Glomerular visceral epithelial cell (primary cell): Measurements from ENCODE around the gene NAGA.
"Not testable (repeated sequence)": the region's sequence is repeated elsewhere in the genome, so short reads cannot be mapped to it uniquely, and the experiment has no call there.

ENCODE experiments used
- DNase-seq: peaks from one replicate; pipeline ENCODE4 v3.0.0-alpha.2; 2016; ENCODE audit errors: extremely low spot score

The NAGA gene

DNA sequence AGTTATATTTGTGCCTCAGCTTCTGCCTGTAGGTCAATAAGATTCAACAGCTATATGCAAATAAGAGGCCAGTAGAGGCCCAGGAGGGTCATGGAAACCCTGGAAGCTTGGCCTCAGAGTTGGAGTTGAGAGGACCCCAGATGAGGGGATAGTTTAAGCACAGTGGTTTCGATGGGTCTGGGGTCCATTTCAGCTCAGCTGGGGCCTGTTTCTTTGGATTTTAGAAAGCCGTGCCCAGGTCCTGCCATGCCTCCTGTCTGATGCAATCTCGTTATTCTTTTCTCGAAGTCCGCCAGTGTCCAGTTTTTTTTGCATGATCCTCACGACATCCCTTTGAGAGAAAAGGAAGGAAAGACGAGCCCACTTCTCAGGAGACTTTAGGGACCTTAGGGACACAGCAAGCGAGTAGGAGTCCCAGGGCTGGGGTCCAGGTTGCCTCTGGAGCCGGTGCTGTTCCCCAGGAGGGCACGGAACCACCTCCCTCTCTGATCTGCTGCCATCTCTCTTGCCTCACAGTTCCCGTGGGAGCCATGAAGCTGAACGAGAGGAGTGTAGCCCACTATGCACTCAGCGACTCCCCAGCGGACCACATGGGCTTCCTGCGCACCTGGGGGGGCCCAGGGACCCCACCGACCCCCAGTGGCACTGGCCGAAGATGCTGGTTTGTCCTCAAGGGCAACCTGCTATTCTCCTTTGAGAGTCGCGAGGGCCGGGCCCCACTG lies 6.3 kb upstream of the NAGA start:
- no peak for DNase-seq

DNA sequence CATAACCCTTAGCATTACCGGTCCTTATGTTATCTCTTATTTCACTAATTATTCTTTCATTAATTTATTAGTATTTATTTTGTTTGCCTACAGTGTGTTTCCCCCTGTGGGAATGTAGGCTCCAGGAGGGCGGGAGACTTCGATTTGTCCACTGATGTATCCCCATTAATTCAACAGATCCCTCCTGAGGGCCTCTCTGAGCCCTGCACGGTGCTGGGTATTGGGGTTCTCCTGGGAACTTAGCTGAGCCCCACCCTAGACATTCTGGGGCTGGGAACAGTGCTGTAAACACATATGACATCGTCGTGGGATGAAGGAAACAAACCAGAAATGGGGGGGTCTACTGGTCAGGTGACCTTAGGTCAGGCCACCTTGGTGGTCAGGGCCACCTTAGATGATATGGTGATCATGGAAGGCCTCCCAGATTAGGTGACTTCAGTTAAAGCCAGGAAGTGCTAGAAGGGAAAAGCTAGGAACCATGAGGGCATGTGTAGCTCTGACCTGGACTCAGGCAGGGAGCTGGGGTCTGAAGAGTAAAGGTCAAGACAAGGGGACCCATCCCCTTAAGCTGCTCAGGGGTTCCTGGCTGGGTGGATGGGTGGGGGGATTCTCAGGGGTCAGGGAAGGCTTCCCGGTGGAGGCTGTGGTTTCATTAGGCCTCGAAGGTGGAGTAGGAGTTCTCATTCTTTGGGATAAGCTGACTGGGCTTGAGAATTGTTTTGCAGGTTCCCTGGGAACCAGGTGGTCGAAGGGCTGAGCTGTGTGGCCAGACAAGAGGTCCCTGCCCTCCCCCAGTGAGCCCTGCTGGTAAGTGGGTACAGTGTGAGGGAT lies 4.4 kb upstream of the NAGA start:
- no peak for DNase-seq

DNA sequence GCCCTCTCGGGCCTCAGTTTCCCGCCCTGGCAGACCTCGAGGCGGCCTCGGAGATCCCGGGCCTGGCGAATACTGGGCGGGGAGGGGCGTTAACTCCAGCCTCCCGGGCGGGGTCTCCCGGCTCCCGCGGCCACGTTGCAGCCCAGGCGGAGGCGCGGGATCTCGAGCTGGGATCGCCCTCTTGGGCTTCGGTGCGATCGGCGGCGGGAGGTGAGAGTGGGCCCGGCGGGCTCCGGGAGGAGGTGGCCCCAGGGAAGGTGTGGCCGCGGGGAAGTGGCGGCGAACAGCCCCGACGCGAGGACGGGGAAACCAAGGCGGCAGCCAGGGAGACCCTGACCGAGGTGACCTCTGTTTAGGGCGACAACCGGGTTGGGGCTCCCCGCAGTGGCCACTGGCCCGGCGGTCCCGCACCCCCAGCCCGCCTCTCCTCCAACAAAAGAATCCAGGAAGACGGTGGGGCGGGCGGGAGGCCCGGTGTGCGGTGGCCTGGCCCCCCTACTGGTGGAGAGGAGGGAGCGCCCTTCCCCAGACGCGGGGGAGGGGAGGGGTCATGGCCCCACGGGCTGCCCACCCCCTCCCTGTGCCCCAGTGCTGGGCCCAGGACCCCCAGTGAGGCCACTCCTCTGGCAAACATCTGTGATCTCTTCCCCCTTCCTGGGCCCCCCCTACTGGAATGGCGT lies 3.7 kb upstream of the NAGA start, which contains the start of gene PHETA2:
Gene PHETA2 (plus strand): TSS at position 117 of the 680 bp plus-strand sequence. CDS start 3,046 bp downstream, outside the sequence.
- no peak for DNase-seq

DNA sequence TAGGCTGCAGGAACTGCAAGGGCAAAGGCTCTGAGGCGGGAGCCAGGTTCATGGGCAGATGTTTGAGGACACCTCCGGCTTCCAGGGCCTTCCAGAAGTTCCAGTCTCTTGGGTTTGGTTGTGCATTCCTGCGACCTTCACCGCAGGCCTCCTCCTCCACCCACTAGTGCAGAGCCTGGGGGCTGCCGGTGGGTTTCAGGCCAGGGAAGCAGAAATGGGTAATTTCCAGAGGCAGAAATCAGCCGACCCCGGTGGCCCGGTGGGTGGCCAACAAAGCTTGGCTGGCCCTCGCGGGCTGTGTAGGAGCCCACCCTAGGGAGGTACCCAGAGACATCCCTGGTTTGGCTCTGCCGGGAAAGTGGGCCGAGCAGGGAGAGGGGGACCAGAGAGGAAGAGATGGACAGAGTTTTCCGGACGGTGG lies 3.0 kb upstream of the NAGA start:
- DNase-seq = no peak

DNA sequence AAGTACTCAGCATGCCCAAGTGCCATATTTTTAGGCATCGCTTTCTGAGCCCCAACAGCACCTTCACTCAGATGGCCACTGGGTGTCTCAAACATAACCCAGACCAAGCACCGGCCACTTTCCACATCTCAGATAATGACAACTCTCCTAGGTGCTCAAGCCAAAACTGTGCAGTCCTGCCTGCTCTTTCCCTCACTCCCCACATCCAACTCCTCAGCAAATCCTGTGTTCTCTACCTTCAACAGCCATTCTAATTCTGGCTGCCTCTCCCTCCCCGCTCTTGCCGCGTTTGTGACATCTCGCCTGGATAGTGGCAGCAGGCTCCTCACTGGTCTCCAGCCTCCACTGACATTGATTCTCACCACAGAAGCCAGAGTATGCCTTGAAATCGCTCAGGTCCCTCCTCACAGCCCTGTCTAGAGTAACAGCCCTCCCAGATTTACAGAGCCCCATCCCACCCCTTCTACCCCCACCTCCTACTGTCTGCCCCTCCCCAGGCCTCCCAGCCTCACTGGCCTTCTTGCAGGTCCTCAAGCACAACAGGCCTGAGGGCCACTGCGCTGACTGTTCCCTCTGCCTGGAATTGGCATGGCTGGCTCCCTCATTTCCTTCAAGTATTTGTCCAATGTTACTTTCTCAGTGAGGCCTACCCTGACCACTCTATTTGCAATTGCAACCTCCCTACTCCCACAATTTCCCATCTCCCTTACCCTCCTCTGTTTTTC lies 2.2 kb upstream of the NAGA start:
- DNase-seq = no peak

DNA sequence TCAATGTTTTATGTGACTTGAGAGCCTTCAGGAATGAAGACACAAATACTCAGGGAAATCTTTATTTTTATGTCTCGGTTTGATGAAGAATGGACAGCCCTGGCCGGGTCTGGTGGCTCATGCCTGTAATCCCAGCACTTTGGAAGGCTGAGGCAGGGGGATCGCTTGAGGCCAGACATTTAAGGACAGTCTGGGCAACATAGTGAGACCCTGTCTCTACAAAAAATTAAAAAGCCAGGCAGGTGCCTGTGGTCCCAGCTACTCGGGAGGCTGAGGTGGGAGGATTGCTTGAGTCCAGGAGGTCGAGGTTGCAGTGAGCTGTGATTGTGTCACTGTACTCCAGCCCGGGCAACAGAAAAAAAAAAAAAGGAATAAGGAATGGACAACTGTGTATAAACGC lies 896 bp upstream of the NAGA start:
- not testable (repeated sequence) for DNase-seq

DNA sequence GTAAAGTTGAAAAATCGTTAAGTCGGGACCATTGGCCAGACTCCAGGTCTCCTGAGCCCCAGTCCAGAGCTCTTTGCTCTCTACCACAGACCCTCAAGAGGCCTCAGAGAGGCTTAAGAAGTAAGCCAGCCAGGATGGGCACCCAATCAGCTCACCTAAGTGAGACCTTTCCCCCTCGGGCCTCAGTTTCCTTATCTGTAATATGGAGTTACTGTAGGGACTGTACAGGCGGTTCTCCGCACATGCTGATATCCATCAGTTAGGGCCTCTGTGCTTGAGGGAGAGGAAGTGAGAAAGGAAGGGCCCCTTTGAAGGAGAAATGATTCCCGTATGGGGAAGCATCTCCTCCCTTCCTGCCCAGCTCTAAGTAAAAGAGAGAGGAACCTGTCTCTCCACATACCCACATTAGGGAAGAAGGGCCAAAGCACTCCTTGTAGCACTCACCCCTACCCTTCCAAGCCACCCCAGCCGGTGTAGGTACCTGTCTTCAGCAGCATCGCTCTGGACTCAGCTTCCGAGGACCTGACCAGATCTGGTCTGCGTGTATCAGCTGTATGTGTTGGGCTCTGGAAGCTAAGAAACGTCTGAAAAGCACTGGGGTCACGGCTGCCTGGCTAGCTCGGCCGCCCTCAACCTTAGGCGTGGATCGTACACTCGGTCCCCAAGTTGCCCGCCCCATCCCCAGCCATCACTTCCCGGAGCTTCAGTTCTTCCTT lies 653 bp downstream of the NAGA start:
- DNase-seq = no peak

DNA sequence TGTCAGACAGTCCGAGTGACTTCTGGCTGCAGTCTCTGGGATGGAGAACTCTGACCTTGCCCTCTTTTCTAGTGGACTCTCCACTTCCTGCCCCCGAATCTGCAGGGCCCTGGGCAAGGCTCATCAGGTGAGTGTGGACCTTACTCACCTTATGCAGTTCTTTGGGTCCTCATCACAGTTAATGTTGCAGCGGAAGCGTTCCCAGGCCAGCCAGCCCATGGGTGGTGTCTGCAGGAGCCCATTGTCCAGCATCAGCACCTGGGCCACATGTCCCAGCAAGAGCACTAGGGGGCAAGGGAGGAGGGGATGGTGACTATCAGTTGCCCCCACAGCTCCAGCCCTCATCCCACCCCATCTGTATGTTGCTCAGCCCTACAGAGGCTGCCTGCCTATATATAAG lies 2.3 kb downstream of the NAGA start:
- no peak for DNase-seq

DNA sequence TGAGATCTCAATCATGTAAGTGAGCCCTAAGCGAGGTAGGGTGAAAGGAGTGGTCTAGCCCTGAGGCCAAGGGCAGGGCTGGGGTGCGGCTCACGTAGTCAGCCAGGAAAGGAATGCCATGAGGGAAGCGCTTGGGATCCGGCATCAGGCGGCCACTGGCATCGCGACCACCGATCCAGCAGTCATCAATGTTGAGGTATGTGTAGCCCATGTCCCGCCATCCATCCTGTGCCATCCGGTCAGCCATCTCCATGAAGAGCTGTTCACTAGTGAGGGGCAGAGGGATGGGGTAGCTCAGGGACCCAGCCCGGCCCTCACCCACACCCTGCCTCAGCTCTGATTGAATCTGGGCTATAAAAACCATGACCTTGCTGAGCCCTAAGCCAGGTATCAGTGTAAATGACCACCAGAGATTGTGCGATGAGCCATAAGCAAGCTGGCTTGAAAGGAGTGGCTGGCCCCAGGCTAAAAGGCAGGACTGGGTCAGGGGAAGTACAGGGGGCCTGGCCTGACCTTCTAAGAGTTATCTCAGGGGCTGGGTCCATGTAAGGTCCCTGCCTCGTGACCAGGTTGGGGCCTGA lies 2.9 kb downstream of the NAGA start:
- no peak for DNase-seq

DNA sequence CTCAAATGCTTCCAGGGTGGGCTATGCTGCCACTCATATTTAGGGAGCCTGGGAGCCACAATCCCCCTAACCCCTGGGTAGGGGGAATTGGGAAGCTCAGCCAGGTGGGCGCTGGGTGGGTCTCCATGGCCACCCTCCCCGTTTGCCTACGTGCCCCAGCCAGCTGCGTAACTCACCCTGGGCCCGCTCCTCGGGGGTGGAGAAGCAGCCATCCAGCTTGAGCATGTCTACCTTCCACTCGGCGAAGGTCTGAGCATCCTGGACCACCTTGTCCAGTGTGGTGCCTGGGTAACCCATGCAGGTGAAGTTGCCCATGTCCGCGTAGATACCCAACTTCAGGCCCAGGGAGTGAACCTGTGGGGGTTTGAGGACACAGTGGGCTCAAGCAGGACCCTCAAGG lies 3.7 kb downstream of the NAGA start:
- DNase-seq = no peak

DNA sequence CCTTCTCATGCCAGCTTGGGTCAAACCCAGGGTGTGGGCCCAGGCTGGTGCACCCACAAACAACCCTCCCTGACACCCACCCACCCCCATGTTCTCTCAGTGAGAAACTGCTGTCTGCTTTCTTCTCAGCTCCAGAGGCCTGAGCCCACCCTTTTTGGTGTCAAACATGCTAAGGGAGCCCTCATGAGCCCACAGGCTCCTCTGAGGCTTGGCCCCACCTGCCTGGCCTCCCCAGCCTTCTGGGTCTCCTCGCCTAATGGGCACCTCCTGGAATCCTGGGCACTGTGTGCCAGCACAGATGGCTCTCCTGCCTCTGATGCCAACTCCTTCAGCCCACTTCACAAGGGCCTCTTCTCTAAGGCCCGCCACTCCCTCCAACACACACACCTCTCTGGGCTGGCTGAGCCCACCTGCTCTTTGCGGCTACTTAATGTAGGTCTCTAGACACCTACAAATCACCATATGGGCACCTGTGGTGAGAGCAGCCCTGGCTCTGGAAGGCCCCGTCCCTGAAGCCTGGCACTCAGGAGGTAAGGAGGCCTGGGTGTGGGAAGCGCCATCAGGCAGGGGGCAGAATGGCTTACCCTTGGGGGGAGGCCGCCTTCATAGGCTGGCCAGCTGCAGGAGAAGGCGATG lies 4.4 kb downstream of the NAGA start:
- DNase-seq = no peak

DNA sequence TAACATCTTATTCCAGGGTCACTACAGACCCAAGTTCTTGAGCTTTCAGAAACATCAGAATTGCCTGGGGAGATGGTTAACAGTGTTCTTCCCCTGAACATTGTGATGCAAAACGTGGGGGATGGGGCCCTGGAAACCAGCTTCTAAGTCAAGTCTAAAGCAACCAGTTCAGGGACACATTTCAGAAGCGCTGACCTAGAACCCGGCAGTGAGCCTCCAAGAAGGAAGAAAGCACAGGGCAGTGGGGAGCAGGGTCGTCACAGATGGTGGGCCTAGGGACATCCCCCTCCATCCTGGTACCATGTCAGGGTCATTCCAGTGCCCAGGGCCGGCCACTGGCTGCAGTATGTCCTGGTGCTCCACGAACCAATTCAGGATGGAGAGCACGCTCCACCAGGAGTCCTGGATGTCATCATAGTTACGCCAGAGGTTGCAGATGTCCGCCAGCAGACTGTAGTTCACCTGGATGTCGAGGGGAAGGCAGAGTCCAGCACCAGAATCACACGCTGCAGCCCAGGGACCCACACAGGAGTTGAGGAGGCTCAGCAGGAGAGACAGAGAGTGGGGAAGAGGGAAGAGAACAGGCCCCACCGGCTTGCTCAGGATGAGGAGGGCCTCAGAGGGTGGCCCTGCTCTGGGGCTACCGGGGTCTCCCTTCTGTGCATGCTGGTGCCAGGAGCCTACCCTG lies 5.0 kb downstream of the NAGA start:
- DNase-seq = no peak

DNA sequence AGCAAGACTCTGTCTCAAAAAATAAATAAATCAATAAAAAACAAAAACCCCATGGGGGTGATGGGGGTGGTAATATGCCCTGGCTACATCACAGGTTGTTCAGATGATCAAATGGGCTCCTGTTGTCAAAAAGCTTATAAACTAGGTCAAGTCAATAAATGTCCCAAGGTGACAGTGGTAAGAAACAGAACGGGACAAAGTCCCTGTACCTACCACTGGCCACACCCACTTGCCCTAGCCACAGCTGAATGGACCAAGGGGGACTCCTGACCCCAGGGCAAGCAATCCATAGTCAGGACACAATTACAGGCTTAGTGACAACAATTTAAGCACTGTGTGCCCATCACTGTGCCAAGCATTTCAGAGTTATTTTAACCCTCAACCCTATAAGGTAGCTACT lies 6.0 kb downstream of the NAGA start:
- no peak for DNase-seq

DNA sequence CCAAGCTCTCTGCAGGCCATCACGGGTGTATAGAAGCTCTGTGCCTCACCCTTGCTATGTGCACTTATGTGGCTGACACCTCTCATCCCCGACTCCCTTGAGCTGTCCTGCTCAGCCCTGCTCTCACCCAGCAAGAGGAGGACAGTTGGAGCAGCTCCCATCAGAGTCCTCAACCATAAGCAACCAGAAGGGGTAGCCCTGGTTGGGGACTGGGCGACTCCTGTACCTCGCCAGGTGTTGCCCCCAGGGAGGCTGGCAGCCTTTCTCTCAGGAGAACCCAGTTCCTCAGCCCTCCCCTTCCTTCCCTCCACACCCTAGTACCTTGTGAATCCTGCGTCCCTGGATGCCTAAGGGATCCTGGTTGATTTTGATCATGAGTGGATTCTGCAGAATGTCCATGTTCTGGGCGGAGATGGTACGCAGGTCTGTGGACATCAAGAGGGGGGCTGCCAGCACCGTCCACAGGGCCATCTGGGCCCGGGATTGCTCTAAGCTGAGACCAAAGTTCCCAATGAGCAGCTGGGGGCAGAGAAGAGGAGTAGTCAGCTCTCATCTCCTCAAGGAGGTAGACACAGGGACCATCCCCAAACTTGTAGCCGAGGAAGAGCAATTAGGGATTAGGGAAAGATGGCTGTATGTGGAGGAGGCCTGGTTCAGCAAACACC lies 8.0 kb downstream of the NAGA start:
- no peak for DNase-seq

DNA sequence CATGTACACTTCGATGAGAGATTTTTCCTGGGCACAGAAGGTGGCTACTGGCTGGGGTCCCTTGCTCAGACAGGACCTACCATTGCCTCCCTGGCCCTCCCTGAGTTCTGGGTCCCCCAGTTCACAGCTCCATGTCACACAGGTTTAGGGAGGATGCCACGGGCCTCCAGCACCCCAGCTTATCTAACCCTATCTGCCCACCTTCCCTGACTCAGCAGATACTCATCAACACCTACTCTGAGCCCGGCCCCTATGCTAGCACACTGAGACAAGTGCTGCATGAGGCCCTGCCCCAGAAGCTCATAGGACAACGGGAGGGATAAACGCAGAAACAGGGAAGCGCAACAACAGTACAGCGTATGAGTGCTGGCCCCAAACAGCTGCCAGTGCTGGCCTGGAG lies 9.6 kb downstream of the NAGA start:
- no peak for DNase-seq

DNA sequence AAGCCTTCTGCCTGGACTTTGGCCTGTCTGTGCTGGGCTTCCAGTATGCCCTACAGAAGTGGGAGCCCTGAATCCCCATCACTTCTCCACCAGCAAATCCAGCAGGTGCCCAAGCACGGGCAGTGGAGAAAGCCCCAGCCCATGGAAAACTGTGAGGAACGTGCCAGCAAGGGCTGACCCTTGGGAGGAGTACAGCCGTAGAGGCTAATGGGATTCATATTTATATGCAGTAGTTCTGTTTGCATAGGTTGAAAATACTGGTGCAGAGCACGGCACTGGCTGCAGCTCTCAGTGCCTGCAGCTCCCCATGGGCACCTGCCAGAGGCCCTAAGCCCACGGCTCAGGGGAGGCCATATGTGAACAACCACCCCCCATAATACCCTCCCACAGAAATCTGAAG lies 10.1 kb downstream of the NAGA start:
- no peak for DNase-seq

DNA sequence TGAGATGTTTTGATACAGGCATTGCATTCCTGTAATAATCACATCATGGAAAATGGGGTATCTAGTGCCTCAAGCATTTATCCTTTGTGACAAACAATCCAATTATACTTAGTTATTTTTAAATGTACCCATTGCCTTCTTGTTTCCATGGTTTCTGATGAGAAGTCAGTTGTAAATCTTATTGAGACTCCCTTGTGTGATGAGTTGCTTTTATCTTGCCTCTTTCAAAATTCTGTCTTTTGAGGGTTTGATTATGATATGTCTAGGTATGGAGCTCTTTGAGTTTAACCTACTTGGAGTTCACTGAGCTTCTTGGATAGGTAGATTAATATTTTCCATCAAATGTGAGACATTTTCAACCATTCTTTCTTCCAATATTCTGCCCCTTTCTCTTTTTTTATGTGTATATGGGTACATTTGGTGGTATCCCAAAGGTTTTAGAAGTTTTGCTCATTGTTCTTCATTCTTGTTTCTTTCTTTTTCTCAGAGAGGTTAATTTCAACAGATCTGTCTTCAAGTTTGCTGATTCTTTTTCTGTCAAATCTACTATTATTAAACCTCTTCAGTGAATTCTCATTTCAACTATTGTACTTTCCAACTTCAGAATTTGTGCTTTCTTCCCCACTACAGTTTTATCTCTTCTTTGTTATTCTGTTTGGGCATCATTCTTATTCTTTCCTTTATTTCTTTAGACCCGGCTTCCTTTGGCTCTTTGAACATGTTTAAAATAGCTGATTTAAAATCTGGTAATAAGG lies 13.7 kb downstream of the NAGA start:
- DNase-seq = no peak

DNA sequence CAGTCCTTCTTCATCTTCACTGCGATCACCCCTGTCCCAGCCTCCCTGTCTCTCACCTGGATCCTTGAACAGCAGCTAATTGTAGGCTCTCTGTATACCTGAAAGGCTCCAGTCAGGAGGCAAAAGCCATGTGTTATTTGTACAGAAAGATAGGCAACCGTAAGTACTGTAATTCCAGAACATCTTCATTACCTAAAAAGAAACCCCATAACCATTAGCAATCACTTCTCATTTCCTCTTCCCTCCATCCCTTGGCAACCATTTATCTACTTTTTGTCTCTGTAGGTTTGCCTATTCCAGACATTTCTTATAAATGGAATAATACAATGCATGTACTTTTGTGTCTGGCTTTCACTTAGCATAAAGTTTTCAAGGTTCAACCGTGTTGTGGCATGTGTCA lies 17.8 kb downstream of the NAGA start:
- DNase-seq = no peak
